Nucleus accumbens (tissue), 56 donors: ENCODE results near the gene KDM2B.
"Not testable (repeated sequence)": the region's sequence is repeated elsewhere in the genome, so short reads cannot be mapped to it uniquely, and the experiment has no call there.

Experiments used
- DNase-seq, 56 donors: peaks; one replicate each; lab custom pipeline; 2025; lab: John Stamatoyannopoulos, UW

The KDM2B gene

GRCh38 chr12:121405211-121405610, 175.6 kb downstream of the KDM2B start:
- DNase-seq: no peak

- peak in 2 of 56 donors; percentile 7 to 12 for DNase-seq
These were observed 176.1 kb downstream of the KDM2B start for GRCh38 chr12:121404734-121405133.

GRCh38 chr12:121403721-121404120, 177.1 kb downstream of the KDM2B start:
- no peak for DNase-seq

GRCh38 chr12:121400332-121401139, 180.3 kb downstream of the KDM2B start:
- DNase-seq: peak in 42 of 56 donors; percentile 2 to 65 (median 33)

GRCh38 chr12:121399391-121400331, 181.2 kb downstream of the KDM2B start, which contains the start of gene RNF34:
Gene RNF34, plus strand, starts transcription at chr12:121400118. Its CDS starts 95 bp downstream, at chr12:121400213.
- DNase-seq: peak; percentile 69 to 98 (median 95)

GRCh38 chr12:121398355-121398754, 182.5 kb downstream of the KDM2B start:
- DNase-seq: no peak

- DNase-seq: no peak
These were observed 183.3 kb downstream of the KDM2B start for GRCh38 chr12:121397521-121397920.

GRCh38 chr12:121392325-121392716, 188.5 kb downstream of the KDM2B start:
- no peak for DNase-seq

GRCh38 chr12:121391619-121392324, 189.1 kb downstream of the KDM2B start:
- no peak for DNase-seq

GRCh38 chr12:121390856-121391255, 190.0 kb downstream of the KDM2B start:
- DNase-seq: no peak

GRCh38 chr12:121388421-121388981, 192.3 kb downstream of the KDM2B start:
- peak in 9 of 56 donors; percentile 0 to 29 (median 9) for DNase-seq

- not testable (repeated sequence) for DNase-seq
These were observed 195.9 kb downstream of the KDM2B start for GRCh38 chr12:121384891-121385290.

- no peak for DNase-seq
These were observed 197.2 kb downstream of the KDM2B start for GRCh38 chr12:121383601-121384021.

- no peak for DNase-seq
These were observed 200.9 kb downstream of the KDM2B start for GRCh38 chr12:121379945-121380344.
